SK-N-SH (cell line): ENCODE measurements around the gene NBEAL1.

Source experiments
- CTCF ChIP-seq: fragments of 200-600 bp; sonication (generic); IDR thresholded peaks from 2 replicates; pipeline ENCODE4 v1.6.1; 2017; ENCODE audit warnings: antibody characterized with exemption, mild to moderate bottlenecking, moderate library complexity
- EP300 ChIP-seq, 2 experiments: IDR thresholded peaks; 2 replicates each; pipeline versions ENCODE4 v1.4.0 to v1.6.1; 2012; ENCODE audit warnings: borderline replicate concordance in 1 of 2, low read depth in 1 of 2, low read length in 1 of 2
- IRF3 ChIP-seq: fragments of 150-350 bp; IDR thresholded peaks from 2 replicates; pipeline ENCODE4 v1.6.1; 2016; ENCODE audit warnings: mild to moderate bottlenecking, low read depth, low read length
- RAD21 ChIP-seq: IDR thresholded peaks from 2 replicates; pipeline ENCODE4 v1.6.1; 2012; ENCODE audit warnings: mild to moderate bottlenecking, low read length
- RFX5 ChIP-seq: IDR thresholded peaks from 2 replicates; pipeline ENCODE4 v1.6.1; 2012; ENCODE audit warnings: mild to moderate bottlenecking, improper control_type of control experiment, low read length
- SIN3A ChIP-seq: IDR thresholded peaks from 2 replicates; pipeline ENCODE4 v1.6.1; 2012; ENCODE audit warnings: low read depth, mild to moderate bottlenecking, low read length, moderate library complexity, borderline replicate concordance
- TAF1 ChIP-seq: IDR thresholded peaks from 2 replicates; pipeline ENCODE4 v1.6.1; 2012; ENCODE audit warnings: low read depth, mild to moderate bottlenecking, low read length, moderate library complexity, borderline replicate concordance
- USF1 ChIP-seq: IDR thresholded peaks from 2 replicates; pipeline ENCODE4 v1.4.0; 2012; ENCODE audit warnings: low read depth, borderline replicate concordance

- no peak for TF ChIP-seq USF1
- peak; percentile 25 for TF ChIP-seq CTCF
- peak; percentile 65 for TF ChIP-seq RAD21
- no peak for TF ChIP-seq SIN3A
- no peak for TF ChIP-seq TAF1
- TF ChIP-seq IRF3: no peak
- no peak for TF ChIP-seq EP300 (IDR thresholded peaks at IDR 0.05; ENCODE audit: borderline replicate concordance in 1 of 2, low read depth in 1 of 2, low read length in 1 of 2)
- no peak for TF ChIP-seq RFX5
Observed at GRCh38 chr2:203122317-203122986, 107.8 kb downstream of the NBEAL1 start.
